GM18861 (cell line): Measurements from ENCODE around the gene CLGN.

Experiments
- ATAC-seq: cut with Tn5 transposase; IDR thresholded peaks from one replicate; pipeline ENCODE4 v1.9.1; 2021; ENCODE audit not compliant: unreplicated experiment

CLGN gene

DNA sequence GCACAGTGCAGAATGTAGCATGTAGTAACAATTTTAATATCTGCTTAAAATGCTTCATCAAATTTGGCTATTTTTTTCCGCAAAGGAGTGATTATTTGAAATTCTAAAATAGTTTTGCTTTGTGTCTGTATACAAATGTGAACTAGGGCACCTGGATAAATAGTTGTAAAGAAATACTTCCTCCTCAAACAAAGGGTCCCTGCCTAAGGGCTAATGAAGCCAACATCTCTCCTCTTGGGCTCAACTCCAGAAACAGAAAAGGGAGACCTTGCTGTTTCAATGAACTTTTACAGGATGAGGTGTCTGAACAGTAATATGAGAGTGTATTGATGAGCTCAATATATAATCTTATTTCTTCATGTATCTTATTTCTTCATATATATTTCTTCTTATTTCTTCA lies 84.8 kb downstream of the CLGN start:
- ATAC-seq = no peak
